Stimulated activated CD8-positive, alpha-beta memory T cell treated with anti-CD3 and anti-CD28 coated beads, Interleukin-15, amount 100 ng/mL, for 4 hours (primary cell): ENCODE measurements around the gene FUNDC1.

Source experiments
- DNase-seq, 2 donors: peaks; one replicate each; pipeline ENCODE4 v3.0.0-alpha.2; 2020; ENCODE audit warnings: low read depth in 2 of 2

FUNDC1 gene

GRCh38 chrX:44480591-44480990, 62.1 kb downstream of the FUNDC1 start:
- no peak for DNase-seq

GRCh38 chrX:44474410-44474809, 68.2 kb downstream of the FUNDC1 start:
- no peak for DNase-seq
